Measurements from ENCODE around the gene SPTBN1.

Gene SPTBN1

GRCh38 chr2:54632733-54633692, 176.9 kb downstream of the SPTBN1 start:
- H3K36me3 ChIP-seq (ENCODE audit: control insufficient read depth, insufficient read depth, low read length), result peaks cover 82% of the 10 kb centered on the region
- no peaks in the 10 kb centered on the region for H3K9me3 ChIP-seq (ENCODE audit: control insufficient read depth, low read length)
- peaks cover 30% of the 10 kb centered on the region for H3K4me1 ChIP-seq (ENCODE audit: control insufficient read depth, insufficient read depth, low read length, poor library complexity, severe bottlenecking)
- no peak overlapping the region for H3K27ac ChIP-seq (ENCODE audit: low read depth, low read length, severe bottlenecking)
- 96 to 97% methylated on average over 8 of the region's 12 CpGs for WGBS, 2 experiments (ENCODE audit: insufficient coverage in 2 of 2)
- H3K4me3 ChIP-seq (ENCODE audit: extremely low read depth, insufficient read depth, low read length, poor library complexity, severe bottlenecking), result no peak overlapping the region

GRCh38 chr2:54634021-54634420, 177.9 kb downstream of the SPTBN1 start:
- Histone ChIP-seq H3K36me3 (ENCODE audit: control insufficient read depth, insufficient read depth, low read length) (peaks cover 82% of the 10 kb centered on the region), H3K27ac (ENCODE audit: low read depth, low read length, severe bottlenecking) (no peak overlapping the region), H3K4me1 (ENCODE audit: control insufficient read depth, insufficient read depth, low read length, poor library complexity, severe bottlenecking) (peaks cover 30% of the 10 kb centered on the region)

GRCh38 chr2:54634564-54635511, 178.7 kb downstream of the SPTBN1 start:
- WGBS, 2 experiments (ENCODE audit: insufficient coverage in 2 of 2), result 77 to 85% methylated on average over 8 to 12 of the region's 16 CpGs
- no peaks in the 10 kb centered on the region for H3K9me3 ChIP-seq (ENCODE audit: control insufficient read depth, low read length)
- peaks cover 30% of the 10 kb centered on the region for H3K4me1 ChIP-seq (ENCODE audit: control insufficient read depth, insufficient read depth, low read length, poor library complexity, severe bottlenecking)
- H3K4me3 ChIP-seq (ENCODE audit: extremely low read depth, insufficient read depth, low read length, poor library complexity, severe bottlenecking), result no peak overlapping the region
- peaks cover 82% of the 10 kb centered on the region for H3K36me3 ChIP-seq (ENCODE audit: control insufficient read depth, insufficient read depth, low read length)
- H3K27ac ChIP-seq (ENCODE audit: low read depth, low read length, severe bottlenecking), result peak overlapping the region; percentile 63

More at GRCh38 chr2:54634021-54634420, 177.9 kb downstream of the SPTBN1 start:
- WGBS, 2 experiments (ENCODE audit: insufficient coverage in 2 of 2), result 73 to 80% methylated on average over 2 to 3 of the region's 3 CpGs
- no peak overlapping the region for H3K4me3 ChIP-seq (ENCODE audit: extremely low read depth, insufficient read depth, low read length, poor library complexity, severe bottlenecking)
- no peaks in the 10 kb centered on the region for H3K9me3 ChIP-seq (ENCODE audit: control insufficient read depth, low read length)

GRCh38 chr2:54635554-54636152, 179.5 kb downstream of the SPTBN1 start:
- peaks cover 30% of the 10 kb centered on the region for H3K4me1 ChIP-seq (ENCODE audit: control insufficient read depth, insufficient read depth, low read length, poor library complexity, severe bottlenecking)
- H3K36me3 ChIP-seq (ENCODE audit: control insufficient read depth, insufficient read depth, low read length), result peaks cover 81% of the 10 kb centered on the region
- WGBS, 2 experiments (ENCODE audit: insufficient coverage in 2 of 2), result 100% methylated on average over 3 of the region's 3 CpGs; no CpG with 5 or more reads in 1 of the 2 experiments
- H3K9me3 ChIP-seq (ENCODE audit: control insufficient read depth, low read length), result no peaks in the 10 kb centered on the region
- no peak overlapping the region for H3K4me3 ChIP-seq (ENCODE audit: extremely low read depth, insufficient read depth, low read length, poor library complexity, severe bottlenecking)
- H3K27ac ChIP-seq (ENCODE audit: low read depth, low read length, severe bottlenecking), result no peak overlapping the region

GRCh38 chr2:54636415-54637139, 180.4 kb downstream of the SPTBN1 start:
- Histone ChIP-seq H3K36me3 (ENCODE audit: control insufficient read depth, insufficient read depth, low read length) (peaks cover 81% of the 10 kb centered on the region), H3K27ac (ENCODE audit: low read depth, low read length, severe bottlenecking) (no peak overlapping the region), H3K4me3 (ENCODE audit: extremely low read depth, insufficient read depth, low read length, poor library complexity, severe bottlenecking) (no peak overlapping the region), H3K4me1 (ENCODE audit: control insufficient read depth, insufficient read depth, low read length, poor library complexity, severe bottlenecking) (peaks cover 30% of the 10 kb centered on the region), H3K9me3 (ENCODE audit: control insufficient read depth, low read length) (no peaks in the 10 kb centered on the region)
- WGBS, 2 experiments (ENCODE audit: insufficient coverage in 2 of 2), result 88 to 90% methylated on average over 3 to 4 of the region's 9 CpGs

- no peaks in the 10 kb centered on the region for H3K9me3 ChIP-seq (ENCODE audit: control insufficient read depth, low read length)
- H3K4me1 ChIP-seq (ENCODE audit: control insufficient read depth, insufficient read depth, low read length, poor library complexity, severe bottlenecking), result peaks cover 25% of the 10 kb centered on the region
- H3K27ac ChIP-seq (ENCODE audit: low read depth, low read length, severe bottlenecking), result no peak overlapping the region
- H3K4me3 ChIP-seq (ENCODE audit: extremely low read depth, insufficient read depth, low read length, poor library complexity, severe bottlenecking), result no peak overlapping the region
- WGBS, 2 experiments (ENCODE audit: insufficient coverage in 2 of 2), result 100% methylated on average over 1 to 2 of the region's 3 CpGs
- peaks cover 81% of the 10 kb centered on the region for H3K36me3 ChIP-seq (ENCODE audit: control insufficient read depth, insufficient read depth, low read length)
These were observed 182.0 kb downstream of the SPTBN1 start for GRCh38 chr2:54638103-54638502.

- Histone ChIP-seq H3K9me3 (ENCODE audit: control insufficient read depth, low read length) (no peaks in the 10 kb centered on the region), H3K4me1 (ENCODE audit: control insufficient read depth, insufficient read depth, low read length, poor library complexity, severe bottlenecking) (peaks cover 18% of the 10 kb centered on the region), H3K4me3 (ENCODE audit: extremely low read depth, insufficient read depth, low read length, poor library complexity, severe bottlenecking) (no peak overlapping the region), H3K27ac (ENCODE audit: low read depth, low read length, severe bottlenecking) (no peak overlapping the region), H3K36me3 (ENCODE audit: control insufficient read depth, insufficient read depth, low read length) (peaks cover 81% of the 10 kb centered on the region)
- WGBS, 2 experiments (ENCODE audit: insufficient coverage in 2 of 2), result 92 to 100% methylated on average over 6 to 7 of the region's 7 CpGs
These were observed 182.7 kb downstream of the SPTBN1 start for GRCh38 chr2:54638774-54639187.

GRCh38 chr2:54639609-54640008, 183.5 kb downstream of the SPTBN1 start:
- Histone ChIP-seq H3K4me3 (ENCODE audit: extremely low read depth, insufficient read depth, low read length, poor library complexity, severe bottlenecking) (no peak overlapping the region), H3K36me3 (ENCODE audit: control insufficient read depth, insufficient read depth, low read length) (peaks cover 83% of the 10 kb centered on the region), H3K9me3 (ENCODE audit: control insufficient read depth, low read length) (no peaks in the 10 kb centered on the region), H3K27ac (ENCODE audit: low read depth, low read length, severe bottlenecking) (no peak overlapping the region), H3K4me1 (ENCODE audit: control insufficient read depth, insufficient read depth, low read length, poor library complexity, severe bottlenecking) (peaks cover 11% of the 10 kb centered on the region)
- no CpG with 5 or more reads among the region's 4 CpGs for WGBS, 2 experiments (ENCODE audit: insufficient coverage in 2 of 2)

GRCh38 chr2:54640834-54641540, 184.9 kb downstream of the SPTBN1 start:
- WGBS, 2 experiments (ENCODE audit: insufficient coverage in 2 of 2), result 84 to 100% methylated on average over 1 to 3 of the region's 8 CpGs
- peaks cover 97% of the 10 kb centered on the region for H3K36me3 ChIP-seq (ENCODE audit: control insufficient read depth, insufficient read depth, low read length)
- no peaks in the 10 kb centered on the region for H3K4me1 ChIP-seq (ENCODE audit: control insufficient read depth, insufficient read depth, low read length, poor library complexity, severe bottlenecking)
- no peak overlapping the region for H3K4me3 ChIP-seq (ENCODE audit: extremely low read depth, insufficient read depth, low read length, poor library complexity, severe bottlenecking)
- H3K9me3 ChIP-seq (ENCODE audit: control insufficient read depth, low read length), result no peaks in the 10 kb centered on the region
- no peak overlapping the region for H3K27ac ChIP-seq (ENCODE audit: low read depth, low read length, severe bottlenecking)
